B cell (primary cell): Measurements from ENCODE around the gene PTEN. TPM values are rescaled to one million over a fixed set of nuclear protein-coding genes. Genes with fewer than 3 reads are reported as not detected.

Experiments
- ATAC-seq: fragments of 200-7000 bp; cut with Tn5 transposase; one replicate; pipeline ENCODE4 v1.10.0; 2021; ENCODE audit warnings: low read depth, mild to moderate bottlenecking, moderate number of reproducible peaks, moderate library complexity
- CTCF ChIA-PET: fragments of 350-600 bp; sonication (Branson Sonifier 250); formaldehyde crosslinking; loops from one replicate; lab custom pipeline; 2021; ENCODE audit warnings: antibody characterized with exemption, inconsistent platforms; lab: Charles Lee
- POLR2A ChIA-PET: fragments of 350-600 bp; sonication (Branson Sonifier 250); formaldehyde crosslinking; loops from one replicate; lab custom pipeline; 2021; ENCODE audit warnings: antibody characterized with exemption; lab: Charles Lee
- DNase-seq: peaks from one replicate; pipeline ENCODE4 v3.0.0; 2013
- H2AFZ ChIP-seq: 2 replicates; pipeline ENCODE4 v1.6.1; 2012; ENCODE audit warnings: mild to moderate bottlenecking, low read depth, low read length; ENCODE audit not compliant: insufficient read depth, poor library complexity, severe bottlenecking
- H3K27ac ChIP-seq, 2 donors: 1 replicate in 1 of 2; 2 replicates in 1 of 2; pipeline ENCODE4 v1.5.1; 2012 to 2013; ENCODE audit warnings: low read length in 2 of 2, mild to moderate bottlenecking in 2 of 2, moderate library complexity in 1 of 2
- H3K27me3 ChIP-seq, 4 experiments: fragments of 200-600 bp in 1 of 4; sonication (generic) in 1 of 4; replicated peaks in 1 of 4; 1 replicate in 2 of 4; 2 replicates in 2 of 4; pipeline versions ENCODE4 v1.6.1 to v1.7.0; 2013 to 2016; ENCODE audit warnings: low read length in 3 of 4, mild to moderate bottlenecking in 2 of 4, mixed read lengths in 1 of 4, moderate library complexity in 1 of 4; ENCODE audit not compliant: insufficient read depth in 4 of 4, control insufficient read depth in 3 of 4; ENCODE audit errors: control extremely low read depth in 1 of 4
- H3K36me3 ChIP-seq, 2 experiments: replicated peaks in 1 of 2; 1 replicate in 1 of 2; 2 replicates in 1 of 2; pipeline versions ENCODE4 v1.6.1 to v1.7.1; 2013; ENCODE audit warnings: low read length in 1 of 2; ENCODE audit not compliant: insufficient read depth in 2 of 2, control insufficient read depth in 1 of 2; ENCODE audit errors: control extremely low read depth in 1 of 2, extremely low read depth in 1 of 2
- H3K4me1 ChIP-seq, 2 donors: fragments of 200-600 bp in 1 of 2; sonication (generic) in 1 of 2; 1 replicate in 1 of 2; 2 replicates in 1 of 2; pipeline versions ENCODE4 v1.5.1 to v1.6.1; 2013 to 2017; ENCODE audit warnings: low read length in 2 of 2; ENCODE audit not compliant: control insufficient read depth in 2 of 2, insufficient read depth in 2 of 2
- H3K4me2 ChIP-seq: replicated peaks from 2 replicates; pipeline ENCODE3; 2012; ENCODE audit warnings: mild to moderate bottlenecking, low read depth, low read length; ENCODE audit not compliant: poor library complexity, severe bottlenecking
- H3K4me3 ChIP-seq, 5 experiments: fragments of 200-600 bp in 1 of 5; sonication (generic) in 1 of 5; 1 replicate in 3 of 5; 2 replicates in 2 of 5; pipeline versions ENCODE4 v1.5.1 to v1.7.0; 2011 to 2016; ENCODE audit warnings: low read length in 4 of 5, mild to moderate bottlenecking in 4 of 5, low read depth in 2 of 5, control low read depth in 1 of 5, moderate library complexity in 1 of 5; ENCODE audit not compliant: insufficient read depth in 1 of 5; ENCODE audit errors: control extremely low read depth in 1 of 5, extremely low read depth in 1 of 5
- H3K79me2 ChIP-seq: fragments of 200-600 bp; sonication (generic); one replicate; pipeline ENCODE4 v1.6.0; 2016; ENCODE audit warnings: low read length; ENCODE audit not compliant: control insufficient read depth, insufficient read depth
- H3K9ac ChIP-seq: fragments of 200-600 bp; sonication (generic); 2 replicates; pipeline ENCODE4 v1.6.1; 2017; ENCODE audit warnings: mild to moderate bottlenecking, low read length, moderate library complexity
- H3K9me3 ChIP-seq, 3 donors: one replicate each; pipeline versions ENCODE4 v1.6.1 to v1.7.1; 2013; ENCODE audit warnings: low read length in 2 of 3; ENCODE audit not compliant: control insufficient read depth in 2 of 3, insufficient read depth in 1 of 3; ENCODE audit errors: control extremely low read depth in 1 of 3
- H4K20me1 ChIP-seq: 2 replicates; pipeline ENCODE4 v1.6.0; 2012; ENCODE audit warnings: mild to moderate bottlenecking, low read length; ENCODE audit not compliant: insufficient read depth, control insufficient read depth, poor library complexity, severe bottlenecking
- H3K27ac Mint-ChIP-seq: one replicate; pipeline ENCODE4 v1.8.0; 2021; ENCODE audit warnings: mixed read lengths
- H3K27me3 Mint-ChIP-seq: one replicate; pipeline ENCODE4 v1.8.0; 2021; ENCODE audit warnings: mixed read lengths
- H3K4me1 Mint-ChIP-seq: one replicate; pipeline ENCODE4 v1.8.0; 2021; ENCODE audit warnings: mixed read lengths
- H3K4me3 Mint-ChIP-seq: one replicate; pipeline ENCODE4 v1.8.0; 2021; ENCODE audit warnings: mixed read lengths
- H3K9me3 Mint-ChIP-seq: one replicate; pipeline ENCODE4 v1.8.0; 2022; ENCODE audit warnings: mixed read lengths; ENCODE audit not compliant: insufficient read depth
- CTCF ChIP-seq: fragments of 200-600 bp; IDR thresholded peaks from one replicate; pipeline ENCODE4 v1.8.0; 2022; ENCODE audit warnings: antibody characterized with exemption, mild to moderate bottlenecking
- EZH2 ChIP-seq: IDR thresholded peaks from 2 replicates; pipeline ENCODE4 v1.6.1; 2012; ENCODE audit warnings: borderline replicate concordance, low read depth, mild to moderate bottlenecking, moderate library complexity, low read length; ENCODE audit not compliant: insufficient read depth, poor library complexity, severe bottlenecking
- intact Hi-C: fragments of 100-400 bp; cut with micrococcal nuclease; formaldehyde crosslinking; loops from one replicate; pipeline ENCODE4 v1.10.0; 2022
- polyA plus RNA-seq: library from polyadenylated mRNA; depleted of rRNA; stranded (reverse); fragments of >200 nt; gene quantifications from 2 replicates; pipeline ENCODE4 v1.2.3, GENCODE V29; 2012
- total RNA-seq, 2 donors: library from RNA; stranded (reverse); fragments of 120-200 nt in 1 of 2; gene quantifications; 1 replicate in 1 of 2; 2 replicates in 1 of 2; pipeline versions ENCODE4 v1.2.3 to v1.2.4, GENCODE V29; 2013 to 2022

The PTEN gene
- total and polyA plus RNA-seq, 2 donors (not counting 1 experiment from before 2014, with no cell fraction given), result 15.2 to 114 TPM

- H3K9ac ChIP-seq, result no peak overlapping the region
- no peak overlapping the region for H3K27ac ChIP-seq
- H3K27ac Mint-ChIP-seq, result no peak overlapping the region
- H3K36me3 ChIP-seq, result no peaks in the 10 kb centered on the region
- no peaks in the 10 kb centered on the region for H3K9me3 ChIP-seq
- DNase-seq (no peak), ATAC-seq (no peak)
- no peak for TF ChIP-seq CTCF
- TF ChIP-seq EZH2, result no peak
- CTCF ChIA-PET, result interaction anchor here (1.8 to 9.0 kb wide), 2 partner anchors 12 to 707 kb away, joined by 4 to 117 read pairs; no protein-coding TSS in a partner anchor
- H3K27me3 Mint-ChIP-seq, result no peaks in the 10 kb centered on the region
- intact Hi-C loops, result no loop called here
- no peak overlapping the region for H3K4me3 Mint-ChIP-seq
- POLR2A ChIA-PET, result no interaction called here
- no peak overlapping the region for H2AFZ ChIP-seq
- H3K9me3 Mint-ChIP-seq, result no peaks in the 10 kb centered on the region
- H4K20me1 ChIP-seq, result no peaks in the 10 kb centered on the region
- no peak overlapping the region for H3K4me3 ChIP-seq
- H3K79me2 ChIP-seq, result no peaks in the 10 kb centered on the region
- no peak overlapping the region for H3K4me2 ChIP-seq
- no peaks in the 10 kb centered on the region for H3K27me3 ChIP-seq
- H3K4me1 Mint-ChIP-seq, result peaks cover 5% of the 10 kb centered on the region
- H3K4me1 ChIP-seq, result peaks cover 0 to 4% of the 10 kb centered on the region in 2 donors
Observed at GRCh38 chr10:87847550-87847949, 15.9 kb upstream of the PTEN start.

GRCh38 chr10:87849001-87849400, 14.4 kb upstream of the PTEN start:
- Mint-ChIP-seq H3K4me1 (peaks cover 5% of the 10 kb centered on the region), H3K27me3 (no peaks in the 10 kb centered on the region), H3K27ac (no peak overlapping the region), H3K9me3 (no peaks in the 10 kb centered on the region), H3K4me3 (no peak overlapping the region)
- Histone ChIP-seq H4K20me1 (no peaks in the 10 kb centered on the region), H3K4me1 (peaks cover 0 to 4% of the 10 kb centered on the region in 2 donors), H3K79me2 (no peaks in the 10 kb centered on the region), H3K9ac (no peak overlapping the region), H3K27ac (no peak overlapping the region), H2AFZ (no peak overlapping the region), H3K27me3 (no peaks in the 10 kb centered on the region), H3K4me2 (no peak overlapping the region), H3K9me3 (no peaks in the 10 kb centered on the region), H3K36me3 (no peaks in the 10 kb centered on the region), H3K4me3 (no peak overlapping the region)
- DNase-seq (no peak), ATAC-seq (no peak)
- intact Hi-C loops, result no loop called here
- no peak for TF ChIP-seq EZH2
- no peak for TF ChIP-seq CTCF
- ChIA-PET POLR2A (no interaction called here), CTCF (interaction anchor here (0.7 to 9.0 kb wide), 7 partner anchors 9 to 960 kb away, joined by 3 to 117 read pairs (median 3); no protein-coding TSS in a partner anchor)
